ENCODE results near the gene ITGB3BP. TPM values are rescaled to one million over a fixed set of nuclear protein-coding genes. Genes with fewer than 3 reads are reported as not detected.
A peak's percentile ranks its signal among the peaks of the same experiment; 100 is the strongest.
"Not testable (repeated sequence)": the region's sequence is repeated elsewhere in the genome, so short reads cannot be mapped to it uniquely, and the experiment has no call there.

ITGB3BP gene
- 10 to 100 TPM; 31.7 to 32.2 TPM for total RNA-seq
- 10 to 100 TPM; 25.0 to 29.1 TPM for polyA plus RNA-seq (ENCODE audit: insufficient read length in 2 of 2)
- long read RNA-seq, donor 1, transcript ITGB3BP-212 (10 exons, 1,285 nt), result major isoform, 8 of 37 reads
- long read RNA-seq, donor 1, partial matches to known transcripts, result 29 of 37 reads
- long read RNA-seq, donor 1, other reads (novel, unspliced or antisense), result 0 of 37 reads
- long read RNA-seq, donor 2, partial matches to known transcripts, result 0 of 17 reads
- long read RNA-seq, donor 2, other reads (novel, unspliced or antisense), result 13 of 17 reads
- long read RNA-seq, donor 3, partial matches to known transcripts, result 0 of 4 reads
- long read RNA-seq, donor 3, other reads (novel, unspliced or antisense), result 0 of 4 reads
- long read RNA-seq, donor 4, transcript ITGB3BP-212 (10 exons, 1,285 nt), result minor isoform, 14 of 88 reads
- long read RNA-seq, donor 4, transcript ITGB3BP-201 (9 exons, 948 nt), result major isoform, 33 of 88 reads
- long read RNA-seq, donor 4, partial matches to known transcripts, result 33 of 88 reads
- long read RNA-seq, donor 4, other reads (novel, unspliced or antisense), result 0 of 88 reads

DNA sequence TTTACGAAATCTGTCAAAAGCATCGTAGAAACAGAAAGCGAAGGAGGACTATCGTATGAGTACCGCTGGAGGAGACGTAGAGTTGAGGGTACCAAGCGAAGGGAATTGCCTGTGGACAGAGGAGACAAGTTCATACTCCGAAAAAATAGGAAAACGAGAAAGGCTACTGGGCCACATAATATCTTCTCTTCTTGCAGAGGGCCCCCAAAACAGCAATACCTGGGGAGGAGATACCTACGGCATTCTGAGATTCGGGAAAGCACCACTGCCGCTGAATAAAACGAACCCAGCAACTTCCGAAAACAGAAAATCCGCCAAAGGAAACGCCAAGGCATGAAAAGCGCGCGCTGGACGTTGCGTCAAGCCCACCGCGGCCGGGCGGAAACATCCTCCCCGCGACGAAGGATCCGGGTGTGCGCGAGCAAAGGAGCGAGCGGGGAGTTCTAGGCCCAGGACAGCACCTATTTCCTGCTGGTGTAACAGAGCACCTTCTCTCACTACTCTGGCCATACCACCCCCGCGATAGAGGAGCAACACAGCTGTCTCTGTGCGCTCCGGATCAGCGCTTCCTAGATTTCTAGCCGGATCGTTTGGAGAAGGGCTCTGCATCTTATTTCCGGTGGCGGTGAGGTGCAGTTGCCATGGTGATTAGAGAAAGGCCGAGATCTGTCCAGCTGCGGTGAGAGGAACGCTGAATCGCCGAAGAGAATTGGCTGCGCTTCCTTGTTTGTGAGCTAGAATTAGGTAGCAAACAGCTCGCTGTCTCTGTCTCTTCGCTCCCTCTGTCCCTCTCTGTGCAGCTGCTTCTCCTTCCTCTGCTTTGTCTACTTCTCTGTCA lies at the start of gene ITGB3BP, which contains the start of gene EFCAB7:
ITGB3BP (minus strand) TSS at position 335 of the 838 bp plus-strand sequence; CDS start at position 243, 92 bp downstream.
EFCAB7 (plus strand) TSS at position 635 of the 838 bp plus-strand sequence. CDS start 2,048 bp downstream, outside the sequence.
- WGBS (ENCODE audit: insufficient coverage), result under 1% methylated on average over 42 of the region's 50 CpGs
- Histone ChIP-seq H3K9me3 (ENCODE audit: control insufficient read depth, insufficient read depth, low read length) (no peaks in the 10 kb centered on the region), H3K27me3 (ENCODE audit: control insufficient read depth, insufficient read depth, low read length) (no peaks in the 10 kb centered on the region), H3K36me3 (ENCODE audit: control insufficient read depth, insufficient read depth, low read length) (no peaks in the 10 kb centered on the region), H3K4me1 (ENCODE audit: control insufficient read depth, insufficient read depth, low read length) (no peaks in the 10 kb centered on the region), H3K4me3 (ENCODE audit: low read depth, low read length) (peak within 1 kb of the TSS; percentile 97), H3K27ac (ENCODE audit: low read depth, low read length) (peak within 1 kb of the TSS; percentile 98)
- peak; percentile 81 to 98 (median 90) for DNase-seq (ENCODE audit: low read depth in 4 of 6, low spot score in 6 of 6)

DNA sequence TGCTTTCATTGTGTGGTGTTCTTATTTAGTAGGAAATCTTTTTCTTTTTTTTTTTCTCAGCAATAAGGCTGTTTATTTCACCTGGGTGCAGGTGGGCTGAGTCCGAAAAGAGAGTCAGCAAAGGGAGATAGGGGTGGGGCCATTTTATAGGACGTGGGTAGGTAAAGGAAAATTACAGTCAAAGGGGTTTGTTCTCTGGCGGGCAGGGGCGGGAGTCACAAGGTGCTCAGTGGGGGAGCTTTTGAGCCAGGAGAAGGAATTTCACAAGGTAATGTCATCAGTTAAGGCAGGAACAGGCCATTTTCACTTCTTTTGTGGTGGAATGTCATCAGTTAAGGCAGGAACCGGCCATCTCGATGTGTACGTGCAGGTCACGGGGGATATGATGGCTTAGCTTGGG lies 49.7 kb upstream of the ITGB3BP start:
- H3K27me3 ChIP-seq (ENCODE audit: control insufficient read depth, insufficient read depth, low read length); H3K9me3 ChIP-seq (ENCODE audit: control insufficient read depth, insufficient read depth, low read length); DNase-seq (ENCODE audit: low read depth in 4 of 6, low spot score in 6 of 6); H3K27ac ChIP-seq (ENCODE audit: low read depth, low read length); H3K4me1 ChIP-seq (ENCODE audit: control insufficient read depth, insufficient read depth, low read length); H3K36me3 ChIP-seq (ENCODE audit: control insufficient read depth, insufficient read depth, low read length); H3K4me3 ChIP-seq (ENCODE audit: low read depth, low read length): not testable (repeated sequence)
- WGBS (ENCODE audit: insufficient coverage), result 95% methylated on average over 3 of the region's 8 CpGs

DNA sequence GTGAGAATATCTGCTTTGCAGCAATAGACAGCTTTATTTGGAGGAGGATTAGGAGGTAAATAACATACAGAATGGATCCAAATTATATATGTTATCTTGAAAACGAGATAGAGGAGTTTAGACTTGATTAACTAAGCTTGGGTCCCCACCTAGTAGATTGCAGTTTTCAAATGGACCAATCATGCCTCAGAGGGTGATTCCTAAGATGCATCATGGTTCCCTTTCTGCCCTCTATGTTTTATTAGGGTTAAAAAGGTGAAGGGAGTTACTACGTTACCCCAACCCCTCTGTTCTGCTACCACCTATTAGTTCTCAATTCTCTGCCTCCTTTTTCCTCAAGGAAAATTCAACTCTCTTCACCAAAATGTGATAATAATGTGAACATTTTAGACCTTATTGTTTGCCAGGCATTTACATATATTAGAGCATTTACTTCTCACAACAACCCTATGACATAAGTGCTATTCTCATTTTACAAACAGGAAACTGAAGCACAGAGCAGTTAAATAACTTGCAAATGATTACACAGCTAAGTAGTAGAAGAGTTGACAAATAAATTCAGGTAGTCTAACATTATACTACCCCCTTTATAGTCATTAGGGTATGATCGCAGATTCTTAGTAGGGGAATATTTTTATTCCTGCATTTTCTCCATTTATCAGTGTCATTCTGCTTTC lies 46.8 kb upstream of the ITGB3BP start:
- WGBS (ENCODE audit: insufficient coverage), result no CpG with 5 or more reads among the region's 3 CpGs
- Histone ChIP-seq H3K27me3 (ENCODE audit: control insufficient read depth, insufficient read depth, low read length) (no peaks in the 10 kb centered on the region), H3K4me3 (ENCODE audit: low read depth, low read length) (no peak overlapping the region), H3K4me1 (ENCODE audit: control insufficient read depth, insufficient read depth, low read length) (no peaks in the 10 kb centered on the region), H3K27ac (ENCODE audit: low read depth, low read length) (no peak overlapping the region), H3K36me3 (ENCODE audit: control insufficient read depth, insufficient read depth, low read length) (no peaks in the 10 kb centered on the region), H3K9me3 (ENCODE audit: control insufficient read depth, insufficient read depth, low read length) (no peaks in the 10 kb centered on the region)
- DNase-seq (ENCODE audit: low read depth in 4 of 6, low spot score in 6 of 6), result no peak

DNA sequence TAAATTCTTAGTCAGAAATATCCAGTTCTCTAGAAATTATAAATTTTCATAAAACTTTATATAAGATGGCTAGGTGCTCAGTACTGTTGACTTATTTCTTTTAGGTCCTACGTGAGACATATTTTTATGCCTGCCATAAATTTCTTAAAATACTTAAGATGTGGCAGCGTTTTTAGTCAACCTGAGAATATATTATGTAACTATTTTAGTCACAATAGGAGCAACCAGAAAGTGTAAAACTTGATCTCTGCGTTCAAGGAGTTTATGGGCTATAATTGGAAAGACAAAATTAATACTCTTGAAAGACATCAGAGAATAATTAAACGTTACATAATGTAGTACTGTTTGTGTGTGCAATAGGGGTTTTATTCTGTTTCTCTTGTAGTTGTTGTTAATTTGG lies 46.0 kb upstream of the ITGB3BP start:
- no peak overlapping the region for H3K27ac ChIP-seq (ENCODE audit: low read depth, low read length)
- H3K4me1 ChIP-seq (ENCODE audit: control insufficient read depth, insufficient read depth, low read length), result no peaks in the 10 kb centered on the region
- H3K36me3 ChIP-seq (ENCODE audit: control insufficient read depth, insufficient read depth, low read length), result no peaks in the 10 kb centered on the region
- no peak for DNase-seq (ENCODE audit: low read depth in 4 of 6, low spot score in 6 of 6)
- no peaks in the 10 kb centered on the region for H3K9me3 ChIP-seq (ENCODE audit: control insufficient read depth, insufficient read depth, low read length)
- H3K4me3 ChIP-seq (ENCODE audit: low read depth, low read length), result no peak overlapping the region
- H3K27me3 ChIP-seq (ENCODE audit: control insufficient read depth, insufficient read depth, low read length), result no peaks in the 10 kb centered on the region
- WGBS (ENCODE audit: insufficient coverage), result no CpG with 5 or more reads among the region's 4 CpGs

- no peak for DNase-seq (ENCODE audit: low read depth in 4 of 6, low spot score in 6 of 6)
- Histone ChIP-seq H3K27me3 (ENCODE audit: control insufficient read depth, insufficient read depth, low read length) (no peaks in the 10 kb centered on the region), H3K9me3 (ENCODE audit: control insufficient read depth, insufficient read depth, low read length) (no peaks in the 10 kb centered on the region), H3K4me3 (ENCODE audit: low read depth, low read length) (no peak overlapping the region), H3K27ac (ENCODE audit: low read depth, low read length) (no peak overlapping the region), H3K36me3 (ENCODE audit: control insufficient read depth, insufficient read depth, low read length) (peaks cover 2% of the 10 kb centered on the region), H3K4me1 (ENCODE audit: control insufficient read depth, insufficient read depth, low read length) (no peaks in the 10 kb centered on the region)
Measured at GRCh38 chr1:63563745-63564144, 40.7 kb upstream of the ITGB3BP start.

- DNase-seq (ENCODE audit: low read depth in 4 of 6, low spot score in 6 of 6), result no peak
- WGBS (ENCODE audit: insufficient coverage), result no CpG with 5 or more reads among the region's 2 CpGs
Measured at GRCh38 chr1:63559357-63559756, 36.3 kb upstream of the ITGB3BP start.

DNA sequence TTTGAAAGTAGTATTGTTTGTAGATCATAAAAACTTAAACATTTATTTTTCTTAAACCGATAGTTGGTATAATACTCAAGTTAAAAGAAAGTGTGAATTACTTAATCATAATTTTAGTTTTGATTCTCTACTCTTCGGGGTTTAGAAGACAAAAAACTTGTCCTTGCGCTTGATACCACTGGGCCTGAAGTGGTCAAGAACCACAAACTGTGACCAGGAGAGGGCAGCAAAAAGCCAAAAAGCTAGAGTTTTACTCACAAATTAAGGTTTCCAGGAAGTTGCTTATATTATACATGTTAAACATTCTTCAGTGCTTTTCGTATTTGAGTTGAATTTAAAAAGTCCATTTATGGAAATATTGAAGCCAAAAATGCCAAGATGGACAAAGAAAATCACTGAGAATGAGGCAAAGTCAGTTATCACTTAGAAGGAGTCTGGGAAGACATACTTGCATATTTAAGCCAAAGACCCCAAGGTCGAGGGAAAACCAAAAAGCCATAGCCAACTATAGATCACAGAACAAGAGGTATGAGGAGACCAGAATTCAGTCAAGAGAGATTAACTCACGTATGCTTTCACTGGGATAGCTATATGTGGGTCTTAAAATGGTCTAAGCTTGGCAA lies 34.5 kb upstream of the ITGB3BP start:
- no peak overlapping the region for H3K27ac ChIP-seq (ENCODE audit: low read depth, low read length)
- peaks cover 5% of the 10 kb centered on the region for H3K36me3 ChIP-seq (ENCODE audit: control insufficient read depth, insufficient read depth, low read length)
- no peaks in the 10 kb centered on the region for H3K9me3 ChIP-seq (ENCODE audit: control insufficient read depth, insufficient read depth, low read length)
- no peaks in the 10 kb centered on the region for H3K27me3 ChIP-seq (ENCODE audit: control insufficient read depth, insufficient read depth, low read length)
- DNase-seq (ENCODE audit: low read depth in 4 of 6, low spot score in 6 of 6), result peak in 3 of 6 donors; percentile 4 to 43 (median 40)
- H3K4me1 ChIP-seq (ENCODE audit: control insufficient read depth, insufficient read depth, low read length), result no peaks in the 10 kb centered on the region
- no peak overlapping the region for H3K4me3 ChIP-seq (ENCODE audit: low read depth, low read length)
- 100% methylated on average over 2 of the region's 6 CpGs for WGBS (ENCODE audit: insufficient coverage)

More at GRCh38 chr1:63559357-63559756, 36.3 kb upstream of the ITGB3BP start:
- Histone ChIP-seq H3K36me3 (ENCODE audit: control insufficient read depth, insufficient read depth, low read length) (peaks cover 2% of the 10 kb centered on the region), H3K4me3 (ENCODE audit: low read depth, low read length) (no peak overlapping the region), H3K27me3 (ENCODE audit: control insufficient read depth, insufficient read depth, low read length) (no peaks in the 10 kb centered on the region), H3K4me1 (ENCODE audit: control insufficient read depth, insufficient read depth, low read length) (no peaks in the 10 kb centered on the region), H3K27ac (ENCODE audit: low read depth, low read length) (no peak overlapping the region), H3K9me3 (ENCODE audit: control insufficient read depth, insufficient read depth, low read length) (no peaks in the 10 kb centered on the region)

- no peaks in the 10 kb centered on the region for H3K27me3 ChIP-seq (ENCODE audit: control insufficient read depth, insufficient read depth, low read length)
- DNase-seq (ENCODE audit: low read depth in 4 of 6, low spot score in 6 of 6), result no peak
- H3K4me1 ChIP-seq (ENCODE audit: control insufficient read depth, insufficient read depth, low read length), result no peaks in the 10 kb centered on the region
- H3K4me3 ChIP-seq (ENCODE audit: low read depth, low read length), result no peak overlapping the region
- no peaks in the 10 kb centered on the region for H3K9me3 ChIP-seq (ENCODE audit: control insufficient read depth, insufficient read depth, low read length)
- no peak overlapping the region for H3K27ac ChIP-seq (ENCODE audit: low read depth, low read length)
- H3K36me3 ChIP-seq (ENCODE audit: control insufficient read depth, insufficient read depth, low read length), result peaks cover 3% of the 10 kb centered on the region
Measured at GRCh38 chr1:63555480-63555879, 32.5 kb upstream of the ITGB3BP start.

DNA sequence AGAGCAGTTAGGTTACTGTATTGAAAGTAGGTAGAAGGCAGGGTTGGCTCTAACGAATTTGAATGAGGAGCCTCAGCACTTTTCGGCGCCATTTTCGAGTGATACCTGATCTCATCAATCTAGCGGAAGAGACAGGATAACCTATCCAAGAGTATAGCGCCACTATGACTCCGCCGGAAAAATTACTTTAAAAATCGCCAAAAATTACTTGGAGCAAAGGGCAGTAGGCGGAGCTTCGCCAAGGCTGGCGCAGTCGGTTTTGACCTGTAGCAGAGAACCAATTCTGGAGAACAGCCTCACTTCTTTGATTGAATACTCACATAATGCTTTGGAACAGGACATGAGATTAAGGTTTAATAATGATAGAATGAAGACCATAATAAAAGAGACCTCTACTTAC lies 25.9 kb upstream of the ITGB3BP start:
- H3K27me3 ChIP-seq (ENCODE audit: control insufficient read depth, insufficient read depth, low read length), result no peaks in the 10 kb centered on the region
- H3K27ac ChIP-seq (ENCODE audit: low read depth, low read length), result no peak overlapping the region
- peaks cover 10% of the 10 kb centered on the region for H3K36me3 ChIP-seq (ENCODE audit: control insufficient read depth, insufficient read depth, low read length)
- no peak for DNase-seq (ENCODE audit: low read depth in 4 of 6, low spot score in 6 of 6)
- no peaks in the 10 kb centered on the region for H3K4me1 ChIP-seq (ENCODE audit: control insufficient read depth, insufficient read depth, low read length)
- no peaks in the 10 kb centered on the region for H3K9me3 ChIP-seq (ENCODE audit: control insufficient read depth, insufficient read depth, low read length)
- no peak overlapping the region for H3K4me3 ChIP-seq (ENCODE audit: low read depth, low read length)
- 97% methylated on average over 10 of the region's 13 CpGs for WGBS (ENCODE audit: insufficient coverage)
